Activated T-cell treated with anti-CD3 and anti-CD28 coated beads for 48 hours (primary cell): ENCODE measurements around the gene ZFAND2B.
"Not testable (repeated sequence)": the region's sequence is repeated elsewhere in the genome, so short reads cannot be mapped to it uniquely, and the experiment has no call there.

Experiments
- DNase-seq: peaks from one replicate; pipeline ENCODE4 v3.0.0-alpha.2; 2020; ENCODE audit warnings: low read depth

The ZFAND2B gene

GRCh38 chr2:219175928-219176817, 30.4 kb upstream of the ZFAND2B start:
- DNase-seq: no peak

DNA sequence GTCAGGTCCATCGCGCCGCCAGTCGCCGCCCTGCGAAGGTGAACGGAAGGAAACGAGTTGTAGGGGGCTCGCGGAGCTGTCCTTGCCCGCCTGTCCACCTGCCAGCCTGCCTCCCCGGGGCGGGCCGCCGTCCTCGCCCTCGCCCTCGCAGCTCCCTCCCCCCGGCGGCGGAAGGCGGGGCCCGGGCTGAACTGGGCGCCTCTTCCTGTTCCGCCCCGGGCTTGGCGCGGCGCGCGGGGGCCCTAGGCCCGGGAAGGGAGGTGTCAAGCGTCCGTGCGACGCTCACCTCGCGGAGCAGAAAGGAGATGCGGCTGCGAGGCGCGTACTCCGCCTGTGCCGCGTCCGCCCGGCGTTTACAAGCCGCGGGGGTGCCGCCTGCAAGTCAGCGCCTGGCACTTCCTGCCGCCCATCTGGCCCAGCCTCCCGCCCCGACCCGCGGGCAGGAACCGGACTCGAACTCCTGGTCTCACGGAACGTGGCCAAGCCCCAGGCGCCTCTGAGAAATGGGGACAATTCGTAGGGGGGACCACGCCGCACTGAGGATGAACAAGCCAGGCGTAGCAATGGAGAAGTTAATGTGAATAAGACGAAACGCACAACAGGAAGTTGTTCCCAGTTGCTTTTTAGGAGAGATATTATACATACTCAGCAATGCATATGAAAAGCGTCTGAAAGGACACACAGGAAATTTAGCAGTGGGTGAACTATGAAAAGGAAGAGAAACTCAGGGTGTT, 29.6 kb upstream of the ZFAND2B start, which contains the start of gene CNPPD1:
TSS of gene CNPPD1 (minus strand) at position 108 of the 734 bp plus-strand sequence. CDS start at position 11, 97 bp downstream.
- DNase-seq: peak; percentile 88

DNA sequence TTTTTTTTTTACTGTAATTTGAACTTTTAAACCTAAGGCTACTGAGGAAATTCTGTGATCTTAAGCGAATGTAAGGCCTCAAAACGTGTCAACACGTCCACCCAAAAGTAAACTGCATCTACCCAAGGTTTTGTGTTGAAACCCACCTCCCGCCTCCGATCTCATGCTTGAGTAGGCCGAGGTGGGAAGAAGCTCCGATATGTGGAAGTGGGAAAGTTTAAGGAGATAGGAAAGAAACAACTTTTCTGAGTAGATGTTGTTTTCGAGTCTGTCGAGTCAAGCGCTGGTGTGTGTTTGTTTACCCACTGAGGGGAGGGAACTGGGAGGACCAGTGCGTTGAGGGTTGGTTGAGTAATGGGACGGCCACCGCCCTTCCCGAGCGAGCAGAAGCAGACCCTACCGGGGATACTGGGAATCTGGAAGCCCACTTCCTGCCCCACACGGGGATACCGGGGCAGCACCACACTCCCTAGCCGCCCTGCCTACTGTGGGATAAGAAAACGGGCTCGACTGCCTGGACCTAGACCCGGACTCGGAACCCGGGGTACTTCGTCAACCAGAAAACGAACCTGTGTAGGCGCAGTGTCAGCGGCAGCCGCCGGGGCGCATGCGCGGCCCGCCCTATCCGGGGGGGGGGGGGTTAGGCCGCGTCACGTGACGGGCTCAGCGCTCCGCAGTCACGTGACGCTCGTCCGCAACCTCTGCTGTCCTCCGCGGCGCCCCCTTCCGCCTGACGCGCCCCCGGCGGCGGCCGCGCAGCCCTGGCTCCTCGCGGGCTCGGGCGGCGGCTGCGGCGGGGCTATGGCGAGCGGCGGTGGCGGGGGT, 28.8 kb upstream of the ZFAND2B start, which contains the start of gene RETREG2:
TSS of gene RETREG2 (plus strand) at position 724 of the 825 bp plus-strand sequence. CDS start at position 802, 78 bp downstream.
- DNase-seq: peak; percentile 76

DNA sequence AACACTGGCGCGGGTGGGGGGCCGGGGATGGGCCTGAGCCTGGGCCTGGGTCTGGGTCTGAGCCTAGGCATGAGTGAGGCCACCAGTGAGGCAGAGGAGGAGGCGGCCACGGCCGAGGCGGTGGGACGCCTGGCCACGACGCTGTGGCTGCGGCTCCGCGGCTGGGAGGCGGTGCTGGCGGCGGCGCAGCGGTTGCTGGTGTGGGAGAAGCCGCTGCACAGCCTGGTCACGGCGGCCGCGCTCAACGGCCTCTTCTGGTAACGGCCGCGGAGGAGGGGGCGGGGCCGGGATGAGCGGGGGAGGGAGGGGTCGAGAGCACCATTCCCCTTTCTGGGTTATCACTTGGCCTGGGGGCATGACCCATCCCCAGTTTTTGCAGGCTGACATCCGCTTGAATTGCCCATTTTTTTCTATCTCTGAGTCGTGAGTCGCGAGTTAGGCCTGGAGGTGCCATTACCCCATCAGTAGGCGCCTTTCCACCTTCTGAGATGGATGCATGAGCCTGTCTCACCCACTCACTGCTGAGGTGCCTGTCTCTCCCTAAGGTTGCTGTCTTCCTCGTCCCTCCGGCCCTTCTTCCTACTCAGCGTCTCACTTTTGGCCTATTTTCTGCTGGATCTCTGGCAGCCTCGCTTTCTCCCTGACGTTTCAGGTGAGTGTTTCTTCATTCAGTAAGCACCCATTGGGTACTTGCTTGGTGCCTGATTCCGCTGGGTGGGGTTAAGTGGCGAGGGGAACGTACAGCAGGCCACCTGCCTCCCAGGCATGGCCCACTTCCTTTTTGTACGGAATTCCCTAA, 28.0 kb upstream of the ZFAND2B start:
- DNase-seq: no peak

DNA sequence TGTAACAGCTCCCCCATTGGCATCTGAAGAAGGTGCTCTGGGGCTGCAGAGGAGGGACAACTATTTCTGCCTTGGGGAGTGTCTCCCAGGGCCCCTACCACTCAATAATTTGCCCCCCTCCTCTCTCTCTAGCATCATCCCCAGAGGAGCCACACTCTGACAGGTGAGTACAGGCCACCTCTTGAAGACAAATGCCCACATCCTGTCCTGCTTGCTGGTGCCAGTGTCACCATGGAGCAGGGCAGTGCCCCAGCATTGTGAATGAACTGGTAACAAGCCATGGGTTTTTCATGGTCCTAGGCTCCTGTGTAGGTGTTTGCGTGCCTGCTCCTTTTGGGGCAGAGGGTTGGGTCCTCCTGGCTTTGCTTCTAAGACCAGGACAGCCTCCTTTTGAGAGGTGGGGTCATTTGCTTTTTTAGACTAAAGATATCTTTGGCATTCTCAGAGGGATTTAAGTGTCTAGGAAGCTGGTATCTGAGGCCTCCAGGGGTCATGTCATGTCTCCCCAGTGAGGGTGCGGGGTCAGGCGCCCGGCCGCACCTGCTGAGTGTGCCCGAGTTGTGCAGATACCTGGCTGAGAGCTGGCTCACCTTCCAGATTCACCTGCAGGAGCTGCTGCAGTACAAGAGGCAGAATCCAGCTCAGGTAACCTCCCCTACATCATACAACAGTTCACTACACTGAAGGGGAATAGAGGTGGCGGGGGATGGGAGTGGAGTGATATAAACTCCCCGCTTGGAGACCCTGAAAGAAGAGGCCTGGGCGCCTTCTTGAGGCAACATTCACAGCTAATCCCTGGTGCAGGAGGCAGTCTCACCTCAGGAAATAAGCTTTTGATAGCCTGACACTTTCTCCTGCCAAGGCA, 26.7 kb upstream of the ZFAND2B start:
- no peak for DNase-seq

GRCh38 chr2:219180961-219181360, 25.6 kb upstream of the ZFAND2B start:
- DNase-seq: no peak

GRCh38 chr2:219181531-219181930, 25.1 kb upstream of the ZFAND2B start:
- no peak for DNase-seq

- no peak for DNase-seq
Observed at GRCh38 chr2:219182331-219183150, 24.0 kb upstream of the ZFAND2B start.

- DNase-seq: no peak
Observed at GRCh38 chr2:219183151-219183772, 23.3 kb upstream of the ZFAND2B start.

- DNase-seq: no peak
Observed at GRCh38 chr2:219184121-219184520, 22.5 kb upstream of the ZFAND2B start.

- DNase-seq: no peak
Observed at GRCh38 chr2:219186754-219187456, 19.7 kb upstream of the ZFAND2B start.

GRCh38 chr2:219197388-219197787, 9.2 kb upstream of the ZFAND2B start:
- no peak for DNase-seq

DNA sequence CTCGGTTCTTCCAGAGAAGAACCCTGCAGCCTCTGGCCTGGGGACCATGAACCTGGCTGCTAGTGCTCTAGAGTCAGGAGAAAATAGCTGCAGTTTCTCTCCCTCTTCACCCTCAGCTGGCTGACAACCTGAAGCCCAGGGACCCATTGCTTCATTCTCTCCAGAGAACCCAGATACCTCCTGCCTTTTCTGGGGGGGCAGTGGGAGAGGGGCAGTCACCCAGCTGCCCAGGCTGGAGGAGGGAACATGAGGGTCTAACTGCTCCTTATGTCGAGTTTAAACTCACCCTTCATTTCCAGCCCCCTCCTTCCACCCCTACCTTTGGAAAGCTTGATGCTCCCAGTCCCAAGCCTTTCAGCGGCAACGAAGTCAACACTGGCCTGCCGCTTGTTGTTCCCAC, 7.6 kb upstream of the ZFAND2B start:
- DNase-seq: no peak

GRCh38 chr2:219199470-219200211, 6.9 kb upstream of the ZFAND2B start:
- no peak for DNase-seq

GRCh38 chr2:219200502-219201326, 5.9 kb upstream of the ZFAND2B start:
- DNase-seq: peak; percentile 24

GRCh38 chr2:219201331-219201730, 5.3 kb upstream of the ZFAND2B start:
- DNase-seq: not testable (repeated sequence)
